ENCODE results near the gene RRH.
"Not testable (repeated sequence)": the region's sequence is repeated elsewhere in the genome, so short reads cannot be mapped to it uniquely, and the experiment has no call there.

DNA sequence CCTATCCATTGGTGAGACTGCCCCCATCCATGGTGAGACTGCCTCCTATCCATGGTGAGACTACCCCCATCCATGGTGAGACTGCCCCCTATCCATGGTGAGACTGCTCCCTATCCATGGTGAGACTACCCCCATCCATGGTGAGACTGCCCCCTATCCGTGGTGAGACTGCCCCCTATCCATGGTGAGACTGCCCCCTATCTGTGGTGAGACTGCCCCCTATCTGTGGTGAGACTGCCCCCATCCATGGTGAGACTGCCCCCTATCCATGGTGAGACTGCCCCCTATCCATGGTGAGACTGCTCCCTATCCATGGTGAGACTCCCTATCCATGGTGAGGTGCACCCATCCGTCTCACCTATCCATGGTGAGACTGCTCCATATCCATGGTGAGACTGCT lies 47.8 kb downstream of the RRH start:
- TF ChIP-seq EZH2 (IDR thresholded peaks at IDR 0.05; ENCODE audit: borderline replicate concordance, insufficient read depth, low read depth, low read length, poor library complexity, severe bottlenecking), result not testable (repeated sequence)
- TF ChIP-seq, protein P1, sequence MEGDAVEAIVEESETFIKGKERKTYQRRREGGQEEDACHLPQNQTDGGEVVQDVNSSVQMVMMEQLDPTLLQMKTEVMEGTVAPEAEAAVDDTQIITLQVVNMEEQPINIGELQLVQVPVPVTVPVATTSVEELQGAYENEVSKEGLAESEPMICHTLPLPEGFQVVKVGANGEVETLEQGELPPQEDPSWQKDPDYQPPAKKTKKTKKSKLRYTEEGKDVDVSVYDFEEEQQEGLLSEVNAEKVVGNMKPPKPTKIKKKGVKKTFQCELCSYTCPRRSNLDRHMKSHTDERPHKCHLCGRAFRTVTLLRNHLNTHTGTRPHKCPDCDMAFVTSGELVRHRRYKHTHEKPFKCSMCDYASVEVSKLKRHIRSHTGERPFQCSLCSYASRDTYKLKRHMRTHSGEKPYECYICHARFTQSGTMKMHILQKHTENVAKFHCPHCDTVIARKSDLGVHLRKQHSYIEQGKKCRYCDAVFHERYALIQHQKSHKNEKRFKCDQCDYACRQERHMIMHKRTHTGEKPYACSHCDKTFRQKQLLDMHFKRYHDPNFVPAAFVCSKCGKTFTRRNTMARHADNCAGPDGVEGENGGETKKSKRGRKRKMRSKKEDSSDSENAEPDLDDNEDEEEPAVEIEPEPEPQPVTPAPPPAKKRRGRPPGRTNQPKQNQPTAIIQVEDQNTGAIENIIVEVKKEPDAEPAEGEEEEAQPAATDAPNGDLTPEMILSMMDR (IDR thresholded peaks at IDR 0.05), result not testable (repeated sequence)
